IMR-90 (cell line): Measurements from ENCODE around the gene NANS. TPM values are rescaled to one million over a fixed set of nuclear protein-coding genes. Genes with fewer than 3 reads are reported as not detected.

Experiments used
- ATAC-seq: fragments of 200-7000 bp; cut with Tn5 transposase; 2 replicates; pipeline ENCODE4 v1.9.1; 2020; ENCODE audit warnings: low read depth, mild to moderate bottlenecking, moderate library complexity
- BruUV-seq: library from RNA; stranded (reverse); fragments of 400-500 nt; replicated peaks from 2 replicates; lab custom pipeline; 2021; lab: Mats Ljungman, UMichigan
- CTCF ChIA-PET: fragments of 300-600 bp; formaldehyde crosslinking; extraction: SDS; loops from one replicate; lab custom pipeline; 2021; ENCODE audit warnings: antibody characterized with exemption; lab: Yijun Ruan, JAX
- POLR2A ChIA-PET: fragments of 300-600 bp; sonication (Branson Sonifier 250); formaldehyde crosslinking; loops from one replicate; lab custom pipeline; 2022; ENCODE audit warnings: antibody characterized with exemption; ENCODE audit not compliant: unreplicated experiment; lab: Charles Lee
- DNase-seq: peaks from one replicate; pipeline ENCODE4 v3.0.0; 2013
- H2AFZ ChIP-seq: replicated peaks from 2 replicates; pipeline ENCODE3; 2013; ENCODE audit warnings: low read length, mild to moderate bottlenecking; ENCODE audit not compliant: poor library complexity
- H2AK5ac ChIP-seq: 2 replicates; pipeline ENCODE4 v1.6.1; 2013; ENCODE audit warnings: low read depth, low read length, inconsistent platforms
- H2AK9ac ChIP-seq: replicated peaks from 2 replicates; pipeline ENCODE3; 2013; ENCODE audit warnings: mild to moderate bottlenecking, low read depth, low read length, moderate library complexity; ENCODE audit not compliant: poor library complexity
- H2BK120ac ChIP-seq: 2 replicates; pipeline ENCODE4 v1.6.1; 2013; ENCODE audit warnings: low read depth, low read length, inconsistent platforms
- H2BK15ac ChIP-seq: 3 replicates; pipeline ENCODE4 v1.6.1; 2013; ENCODE audit warnings: low read depth, low read length, inconsistent platforms
- H2BK20ac ChIP-seq: 2 replicates; pipeline ENCODE4 v1.6.1; 2013; ENCODE audit warnings: low read depth, mild to moderate bottlenecking, inconsistent platforms, low read length, moderate library complexity
- H2BK5ac ChIP-seq: 2 replicates; pipeline ENCODE4 v1.6.1; 2013; ENCODE audit warnings: mild to moderate bottlenecking, low read depth, low read length, inconsistent platforms; ENCODE audit not compliant: poor library complexity, severe bottlenecking
- H3K14ac ChIP-seq: replicated peaks from 2 replicates; pipeline ENCODE4 v1.6.1; 2013; ENCODE audit warnings: low read depth, low read length, inconsistent platforms
- H3K18ac ChIP-seq: 2 replicates; pipeline ENCODE4 v1.6.1; 2013; ENCODE audit warnings: low read depth, low read length, control low read depth
- H3K23ac ChIP-seq: 2 replicates; pipeline ENCODE4 v1.6.1; 2013; ENCODE audit warnings: low read depth, low read length, inconsistent platforms
- H3K27ac ChIP-seq: 2 replicates; pipeline ENCODE4 v1.5.1; 2013; ENCODE audit warnings: mild to moderate bottlenecking, control low read depth, low read length; ENCODE audit not compliant: insufficient read depth
- H3K27me3 ChIP-seq: 2 replicates; pipeline ENCODE4 v1.6.1; 2013; ENCODE audit warnings: low read length; ENCODE audit not compliant: control insufficient read depth, insufficient read depth
- H3K36me3 ChIP-seq: 2 replicates; pipeline ENCODE4 v1.6.1; 2013; ENCODE audit warnings: low read length, mixed read lengths; ENCODE audit not compliant: control insufficient read depth, insufficient read depth
- H3K4ac ChIP-seq: 2 replicates; pipeline ENCODE4 v1.6.1; 2013; ENCODE audit warnings: low read depth, low read length, inconsistent platforms
- H3K4me1 ChIP-seq: 2 replicates; pipeline ENCODE4 v1.6.1; 2013; ENCODE audit warnings: low read length, mixed read lengths; ENCODE audit not compliant: control insufficient read depth, insufficient read depth
- H3K4me2 ChIP-seq: 2 replicates; pipeline ENCODE4 v1.6.1; 2013; ENCODE audit warnings: low read depth, mild to moderate bottlenecking, control low read depth, low read length, moderate library complexity
- H3K4me3 ChIP-seq: 2 replicates; pipeline ENCODE4 v1.5.1; 2013; ENCODE audit warnings: low read depth, mild to moderate bottlenecking, control low read depth, low read length, moderate library complexity; ENCODE audit not compliant: insufficient read depth
- H3K56ac ChIP-seq: 2 replicates; pipeline ENCODE4 v1.6.1; 2013; ENCODE audit warnings: low read length, inconsistent platforms; ENCODE audit not compliant: insufficient read depth; ENCODE audit errors: extremely low read depth
- H3K79me1 ChIP-seq, 2 experiments: 2 replicates each; pipeline ENCODE4 v1.6.1; 2013; ENCODE audit warnings: low read length in 2 of 2, inconsistent platforms in 1 of 2, low read depth in 1 of 2
- H3K9ac ChIP-seq: 2 replicates; pipeline ENCODE4 v1.6.1; 2013; ENCODE audit warnings: low read depth, low read length, control low read depth
- H3K9me1 ChIP-seq: 2 replicates; pipeline ENCODE4 v1.6.1; 2013; ENCODE audit warnings: low read length, inconsistent platforms; ENCODE audit not compliant: insufficient read depth
- H3K9me3 ChIP-seq: 2 replicates; pipeline ENCODE4 v1.6.1; 2013; ENCODE audit warnings: low read length; ENCODE audit not compliant: control insufficient read depth, insufficient read depth
- H4K20me1 ChIP-seq: 2 replicates; pipeline ENCODE4 v1.6.1; 2013; ENCODE audit warnings: low read length, inconsistent platforms; ENCODE audit not compliant: insufficient read depth
- H4K5ac ChIP-seq: 2 replicates; pipeline ENCODE4 v1.6.1; 2013; ENCODE audit warnings: mild to moderate bottlenecking, low read depth, low read length, control low read depth
- H4K8ac ChIP-seq, 2 experiments: 2 replicates each; pipeline ENCODE4 v1.6.1; 2013; ENCODE audit warnings: low read depth in 2 of 2, low read length in 2 of 2, control low read depth in 1 of 2, inconsistent platforms in 1 of 2
- H4K91ac ChIP-seq: 2 replicates; pipeline ENCODE4 v1.6.1; 2013; ENCODE audit warnings: low read depth, low read length, inconsistent platforms; ENCODE audit not compliant: insufficient read depth
- BHLHE40 ChIP-seq: fragments of 150-350 bp; IDR thresholded peaks from 2 replicates; pipeline ENCODE4 v1.6.1; 2016; ENCODE audit warnings: mild to moderate bottlenecking, low read depth, low read length
- CEBPB ChIP-seq: IDR thresholded peaks from 2 replicates; pipeline ENCODE4 v1.6.1; 2012; ENCODE audit warnings: low read depth, low read length, improper control_type of control experiment
- CTCF ChIP-seq: conservative IDR thresholded peaks from 2 replicates; pipeline ENCODE4 v1.5.1; 2012; ENCODE audit warnings: mild to moderate bottlenecking, low read depth, low read length, improper control_type of control experiment
- FOS ChIP-seq: fragments of 150-350 bp; IDR thresholded peaks from 2 replicates; pipeline ENCODE4 v1.6.1; 2016; ENCODE audit warnings: low read depth, low read length
- MAZ ChIP-seq: IDR thresholded peaks from 2 replicates; pipeline ENCODE4 v1.6.1; 2012; ENCODE audit warnings: low read depth, mild to moderate bottlenecking, low read length, improper control_type of control experiment, moderate library complexity, borderline replicate concordance
- MXI1 ChIP-seq: IDR thresholded peaks from 2 replicates; pipeline ENCODE4 v1.6.1; 2012; ENCODE audit warnings: low read depth, mild to moderate bottlenecking, low read length, moderate library complexity, borderline replicate concordance
- POLR2A ChIP-seq: IDR thresholded peaks from 2 replicates; pipeline ENCODE4 v1.6.1; 2012; ENCODE audit warnings: mild to moderate bottlenecking, low read depth, low read length
- RAD21 ChIP-seq: IDR thresholded peaks from 2 replicates; pipeline ENCODE4 v1.6.1; 2012; ENCODE audit warnings: low read length, improper control_type of control experiment
- RCOR1 ChIP-seq: IDR thresholded peaks from 2 replicates; pipeline ENCODE4 v1.6.1; 2012; ENCODE audit warnings: mild to moderate bottlenecking, low read length, improper control_type of control experiment; ENCODE audit not compliant: insufficient replicate concordance
- SMC3 ChIP-seq: fragments of 150-350 bp; IDR thresholded peaks from 2 replicates; pipeline ENCODE4 v1.6.1; 2016; ENCODE audit warnings: low read depth, mild to moderate bottlenecking, antibody characterized with exemption, low read length, moderate library complexity
- WGBS, 2 experiments: methylation state at CpG; one replicate each; pipeline versions ENCODE4 v1.1.5 to v1.1.7; 2013; ENCODE audit warnings: missing lambda C conversion rate in 2 of 2; ENCODE audit not compliant: insufficient read length in 1 of 2; ENCODE audit errors: extremely low coverage in 2 of 2; 5-methylcytosine and 5-hydroxymethylcytosine counted together
- dilution Hi-C: fragments of 300-500 bp; cut with HindIII; formaldehyde crosslinking; loops from one replicate; pipeline ENCODE4 v1.14.3; 2018; ENCODE audit warnings: low sequenced_read_pairs; ENCODE audit not compliant: unreplicated experiment
- in situ Hi-C: fragments of 300-500 bp; cut with MboI; formaldehyde crosslinking; loops from 3 replicates; pipeline ENCODE4 v1.14.3; 2019; ENCODE audit warnings: low sequenced_read_pairs, inconsistent platforms, mixed read lengths
- intact Hi-C: fragments of 100-400 bp; cut with micrococcal nuclease; formaldehyde crosslinking; loops from 2 replicates; pipeline ENCODE4 v1.10.0; 2022
- polyA plus RNA-seq, 3 experiments: library from polyadenylated mRNA; depleted of rRNA; stranded (reverse); fragments of >200 nt; gene quantifications; 2 replicates each; pipeline ENCODE4 v1.2.3, GENCODE V29; 2012; ENCODE audit warnings: low replicate concordance in 1 of 3
- total RNA-seq: library from RNA; depleted of rRNA; stranded (reverse); fragments of >200 nt; gene quantifications from 2 replicates; pipeline ENCODE4 v1.2.3, GENCODE V29; 2012
- TF ChIP-seq, protein P1 (sequence below): fragments of 150-350 bp; IDR thresholded peaks from 2 replicates; pipeline ENCODE4 v1.6.1; 2017; ENCODE audit warnings: mild to moderate bottlenecking, antibody characterized with exemption, low read length, low read depth
- TF ChIP-seq, protein P2 (sequence below): fragments of 150-350 bp; IDR thresholded peaks from 2 replicates; pipeline ENCODE4 v1.6.1; 2016; ENCODE audit warnings: low read depth, mild to moderate bottlenecking, low read length, moderate library complexity, borderline replicate concordance

The NANS gene
- total and polyA plus RNA-seq, 2 of the 4 experiments (the other 2 are of a cell fraction): 210 to 306 TPM

DNA sequence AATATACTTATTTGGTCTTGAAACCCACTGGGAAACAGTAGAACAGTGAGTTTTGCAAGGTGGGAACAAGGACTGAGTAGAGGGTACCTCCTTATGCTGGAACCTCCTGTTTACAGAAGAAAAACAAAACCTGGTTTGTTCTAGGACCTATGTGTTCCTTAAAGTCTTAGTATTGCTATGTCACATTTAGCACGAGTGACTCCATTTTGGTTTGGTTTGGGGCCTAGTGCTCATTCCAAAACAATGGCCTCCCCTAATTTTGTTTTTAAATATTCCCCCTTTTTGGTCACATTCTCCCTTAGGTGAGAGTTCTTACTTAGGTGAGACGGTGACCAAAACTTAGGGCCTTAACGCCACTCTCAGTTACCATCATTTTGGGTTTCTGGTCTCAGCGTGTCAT, 6.2 kb upstream of the NANS start:
- BruUV-seq: no TSS peak
- no peak for ATAC-seq

More for the DNA sequence above, 6.2 kb upstream of the NANS start:
- Histone ChIP-seq H3K18ac (no peak overlapping the region), H2BK120ac (no peak overlapping the region), H3K9me3 (no peaks in the 10 kb centered on the region), H3K4me3 (no peak overlapping the region), H2AK9ac (no peak overlapping the region), H4K8ac (no peak overlapping the region), H2BK20ac (no peak overlapping the region), H3K14ac (no peak overlapping the region), H3K56ac (no peak overlapping the region), H2AFZ (no peak overlapping the region), H3K23ac (no peak overlapping the region), H4K91ac (no peak overlapping the region), H3K36me3 (no peaks in the 10 kb centered on the region), H3K9ac (no peak overlapping the region), H3K27ac (no peak overlapping the region), H3K4me2 (no peak overlapping the region), H2BK5ac (no peak overlapping the region), H3K9me1 (no peaks in the 10 kb centered on the region), H4K20me1 (no peaks in the 10 kb centered on the region), H2AK5ac (no peak overlapping the region), H3K27me3 (no peaks in the 10 kb centered on the region), H3K4ac (no peak overlapping the region), H2BK15ac (no peak overlapping the region), H3K4me1 (no peaks in the 10 kb centered on the region), H3K79me1 (no peaks in the 10 kb centered on the region), H4K5ac (no peak overlapping the region)
- DNase-seq: no peak
- ChIA-PET CTCF (interaction anchor here (0.6 kb wide), 1 partner anchor 76 kb away, joined by 5 read pairs; no protein-coding TSS in a partner anchor), POLR2A (no interaction called here)
- dilution Hi-C loops (no loop called here), in situ Hi-C loops (no loop called here), intact Hi-C loops (no loop called here)
- TF ChIP-seq RAD21: no peak
- no peak for TF ChIP-seq SMC3
- TF ChIP-seq MXI1: no peak
- TF ChIP-seq RCOR1: no peak
- TF ChIP-seq POLR2A: no peak
- no peak for TF ChIP-seq CEBPB
- TF ChIP-seq, protein P1, sequence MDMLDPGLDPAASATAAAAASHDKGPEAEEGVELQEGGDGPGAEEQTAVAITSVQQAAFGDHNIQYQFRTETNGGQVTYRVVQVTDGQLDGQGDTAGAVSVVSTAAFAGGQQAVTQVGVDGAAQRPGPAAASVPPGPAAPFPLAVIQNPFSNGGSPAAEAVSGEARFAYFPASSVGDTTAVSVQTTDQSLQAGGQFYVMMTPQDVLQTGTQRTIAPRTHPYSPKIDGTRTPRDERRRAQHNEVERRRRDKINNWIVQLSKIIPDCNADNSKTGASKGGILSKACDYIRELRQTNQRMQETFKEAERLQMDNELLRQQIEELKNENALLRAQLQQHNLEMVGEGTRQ: no peak
- no peak for TF ChIP-seq FOS
- TF ChIP-seq CTCF: no peak
- TF ChIP-seq, protein P2, sequence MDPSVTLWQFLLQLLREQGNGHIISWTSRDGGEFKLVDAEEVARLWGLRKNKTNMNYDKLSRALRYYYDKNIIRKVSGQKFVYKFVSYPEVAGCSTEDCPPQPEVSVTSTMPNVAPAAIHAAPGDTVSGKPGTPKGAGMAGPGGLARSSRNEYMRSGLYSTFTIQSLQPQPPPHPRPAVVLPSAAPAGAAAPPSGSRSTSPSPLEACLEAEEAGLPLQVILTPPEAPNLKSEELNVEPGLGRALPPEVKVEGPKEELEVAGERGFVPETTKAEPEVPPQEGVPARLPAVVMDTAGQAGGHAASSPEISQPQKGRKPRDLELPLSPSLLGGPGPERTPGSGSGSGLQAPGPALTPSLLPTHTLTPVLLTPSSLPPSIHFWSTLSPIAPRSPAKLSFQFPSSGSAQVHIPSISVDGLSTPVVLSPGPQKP: no peak
- TF ChIP-seq BHLHE40: no peak
- TF ChIP-seq MAZ: no peak
- WGBS, 2 experiments: no CpG with 5 or more reads among the region's 4 CpGs
